Panc1 (cell line): ENCODE data around the gene CBX4. TPM values are rescaled to one million over a fixed set of nuclear protein-coding genes. Genes with fewer than 3 reads are reported as not detected.

ENCODE experiments used
- ATAC-seq: fragments of 200-7000 bp; cut with Tn5 transposase; 2 replicates; pipeline ENCODE4 v1.9.1; 2020; ENCODE audit warnings: mild to moderate bottlenecking, moderate library complexity
- BruUV-seq: library from RNA; stranded (reverse); fragments of 400-500 nt; replicated peaks from 2 replicates; lab custom pipeline; 2021; lab: Mats Ljungman, UMichigan
- CTCF ChIA-PET: fragments of 300-600 bp; sonication (Branson Sonifier 250); formaldehyde crosslinking; loops from one replicate; lab custom pipeline; 2022; ENCODE audit warnings: antibody characterized with exemption; lab: Charles Lee
- POLR2A ChIA-PET: fragments of 300-600 bp; sonication (Branson Sonifier 250); formaldehyde crosslinking; loops from one replicate; lab custom pipeline; 2022; ENCODE audit warnings: antibody characterized with exemption; lab: Charles Lee
- DNase-seq: peaks from one replicate; pipeline ENCODE4 v3.0.0-alpha.2; 2010; ENCODE audit warnings: low read depth, low spot score
- H3K27ac ChIP-seq: 2 replicates; pipeline ENCODE4 v1.5.1; 2011; ENCODE audit warnings: mild to moderate bottlenecking, low read length, inconsistent platforms
- H3K27me3 ChIP-seq: fragments of 200-500 bp; sonication (Bioruptor generic); 2 replicates; pipeline ENCODE4 v1.6.0; 2014; ENCODE audit warnings: low read length, inconsistent platforms; ENCODE audit not compliant: control insufficient read depth, insufficient read depth
- H3K36me3 ChIP-seq: fragments of 200-500 bp; sonication (Bioruptor generic); 2 replicates; pipeline ENCODE4 v1.5.1; 2014; ENCODE audit warnings: inconsistent platforms, mild to moderate bottlenecking, low read length, moderate library complexity; ENCODE audit not compliant: control insufficient read depth, insufficient read depth
- H3K4me1 ChIP-seq: 2 replicates; pipeline ENCODE4 v1.5.1; 2011; ENCODE audit warnings: inconsistent platforms, mild to moderate bottlenecking, low read length, moderate library complexity; ENCODE audit not compliant: control insufficient read depth, insufficient read depth
- H3K4me3 ChIP-seq, 2 experiments: 2 replicates each; pipeline ENCODE4 v1.5.1; 2011 to 2012; ENCODE audit warnings: low read depth in 2 of 2, low read length in 2 of 2, mild to moderate bottlenecking in 2 of 2, inconsistent platforms in 1 of 2, moderate library complexity in 1 of 2
- H3K9me3 ChIP-seq: fragments of 200-500 bp; sonication (Bioruptor generic); 2 replicates; pipeline ENCODE4 v1.5.1; 2014; ENCODE audit warnings: low read depth, mild to moderate bottlenecking, inconsistent platforms, low read length, moderate library complexity; ENCODE audit not compliant: control insufficient read depth, insufficient read depth
- CTCF ChIP-seq: fragments of 450-650 bp; IDR thresholded peaks from 2 replicates; pipeline ENCODE4 v1.5.1; 2017; ENCODE audit warnings: mild to moderate bottlenecking
- POLR2AphosphoS5 ChIP-seq: IDR thresholded peaks from 2 replicates; pipeline ENCODE4 v1.6.1; 2012; ENCODE audit warnings: mild to moderate bottlenecking, low read depth, low read length, moderate library complexity
- REST ChIP-seq, 2 experiments: IDR thresholded peaks; 2 replicates each; pipeline ENCODE4 v1.6.1; 2011 to 2012; ENCODE audit warnings: low read depth in 2 of 2, control low read depth in 1 of 2, low read length in 1 of 2, mild to moderate bottlenecking in 1 of 2, moderate library complexity in 1 of 2; ENCODE audit not compliant: insufficient read depth in 1 of 2
- SIN3A ChIP-seq: IDR thresholded peaks from 2 replicates; pipeline ENCODE4 v1.6.1; 2012; ENCODE audit warnings: low read depth, mild to moderate bottlenecking, low read length, moderate library complexity, borderline replicate concordance; ENCODE audit not compliant: insufficient read depth
- TCF7L2 ChIP-seq: IDR thresholded peaks from 2 replicates; pipeline ENCODE4 v1.6.1; 2011; ENCODE audit warnings: mild to moderate bottlenecking, low read depth, low read length, inconsistent platforms
- in situ Hi-C: cut with HindIII; loops from 2 replicates; pipeline ENCODE4 v1.10.0; 2016; ENCODE audit warnings: low sequenced_read_pairs, low pct_unique_long_range_greater_than_20kb
- intact Hi-C: fragments of 100-400 bp; cut with micrococcal nuclease; formaldehyde crosslinking; loops from one replicate; pipeline ENCODE4 v1.10.0; 2022; ENCODE audit not compliant: unreplicated experiment
- total RNA-seq: library from RNA; stranded (reverse); gene quantifications from one replicate; pipeline ENCODE4 v1.2.1, GENCODE V29; 2021; ENCODE audit not compliant: unreplicated experiment

Gene CBX4
- total RNA-seq, 1 experiment from 2014 or later = 48.6 TPM

- no peaks in the 10 kb centered on the region for H3K9me3 ChIP-seq
- ChIA-PET CTCF (interaction anchor here (0.6 to 3.3 kb wide), 7 partner anchors 14 to 441 kb away, joined by 3 to 21 read pairs (median 4); partner anchors contain the start of genes CBX4 and CBX8), POLR2A (interaction anchor here (0.5 to 0.6 kb wide), 4 partner anchors 28 to 257 kb away, joined by 3 to 5 read pairs (median 3); partner anchors contain the start of gene CBX4)
- peak; percentile 81 for TF ChIP-seq TCF7L2
- 0 out of 2 replicates have a peak, but pooled peaks have one; percentile 32 for TF ChIP-seq SIN3A
- no peak for TF ChIP-seq REST (IDR thresholded peaks at IDR 0.05; ENCODE audit: insufficient read depth in 1 of 2, low read depth in 2 of 2, low read length in 1 of 2)
- no peak for TF ChIP-seq POLR2AphosphoS5
- TF ChIP-seq CTCF = peak; percentile 95
- no peaks in the 10 kb centered on the region for H3K36me3 ChIP-seq
- peaks cover 28% of the 10 kb centered on the region for H3K4me1 ChIP-seq
- H3K4me3 ChIP-seq = peak overlapping the region; percentile 36 to 46
- H3K27me3 ChIP-seq = no peaks in the 10 kb centered on the region
- ATAC-seq (peak; percentile 68), DNase-seq (no peak)
- no TSS peak for BruUV-seq
- in situ Hi-C loops (no loop called here), intact Hi-C loops (no loop called here)
- peak overlapping the region; percentile 78 for H3K27ac ChIP-seq
Measured at GRCh38 chr17:79811011-79811867, 28.0 kb downstream of the CBX4 start.

GRCh38 chr17:79810130-79811010 lies 28.9 kb downstream of the CBX4 start:
- ATAC-seq (peak; percentile 79), DNase-seq (no peak)
- intact Hi-C loops (loop anchor here (1.0 kb wide), 1 partner anchor 25 kb away; no protein-coding TSS in a partner anchor), in situ Hi-C loops (no loop called here)
- CTCF ChIA-PET = interaction anchor here (0.6 to 3.3 kb wide), 6 partner anchors 13 to 442 kb away, joined by 3 to 21 read pairs (median 4); partner anchors contain the start of genes CBX4 and CBX8
- H3K27me3 ChIP-seq = no peaks in the 10 kb centered on the region
- no peak for TF ChIP-seq CTCF
- peak overlapping the region; percentile 43 to 46 for H3K4me3 ChIP-seq
- peaks cover 28% of the 10 kb centered on the region for H3K4me1 ChIP-seq
- no peaks in the 10 kb centered on the region for H3K36me3 ChIP-seq
- POLR2A ChIA-PET = interaction anchor here (0.6 to 0.9 kb wide), 4 partner anchors 30 to 558 kb away, joined by 3 to 4 read pairs (median 3); no protein-coding TSS in a partner anchor
- BruUV-seq = no TSS peak
- H3K27ac ChIP-seq = no peak overlapping the region
- H3K9me3 ChIP-seq = no peaks in the 10 kb centered on the region
